BLaER1 treated with 17β-estradiol and CSF1 and Interleukin-3, amounts not matched to agents 10 nM and 100 nM (cell line): ENCODE measurements around the gene NSMF.

ENCODE experiments used
- H3K27ac ChIP-seq, 11 experiments: shearing (Covaris generic); formaldehyde crosslinking; 2 replicates each; pipeline ENCODE4 v1.8.1; 2022
- H3K27me3 ChIP-seq, 11 experiments: shearing (Covaris generic); formaldehyde crosslinking; 2 replicates each; pipeline ENCODE4 v1.8.1; 2022
- H3K36me3 ChIP-seq, 11 experiments: shearing (Covaris generic); formaldehyde crosslinking; 2 replicates each; pipeline ENCODE4 v1.8.1; 2022
- H3K4me1 ChIP-seq, 10 experiments: shearing (Covaris generic); formaldehyde crosslinking; 2 replicates each; pipeline ENCODE4 v1.8.1; 2022
- H3K4me2 ChIP-seq, 11 experiments: shearing (Covaris generic); formaldehyde crosslinking; 2 replicates each; pipeline ENCODE4 v1.8.1; 2022
- H3K4me3 ChIP-seq, 10 experiments: shearing (Covaris generic); formaldehyde crosslinking; 2 replicates each; pipeline ENCODE4 v1.8.1; 2022
- H3K9ac ChIP-seq, 11 experiments: shearing (Covaris generic); formaldehyde crosslinking; 2 replicates each; pipeline ENCODE4 v1.8.1; 2022
- H3K9me3 ChIP-seq, 11 experiments: shearing (Covaris generic); formaldehyde crosslinking; replicated peaks in 1 of 11; 2 replicates each; pipeline ENCODE4 v1.8.1; 2022
- H4K20me1 ChIP-seq, 11 experiments: shearing (Covaris generic); formaldehyde crosslinking; 2 replicates each; pipeline ENCODE4 v1.8.1; 2022
- Cebpa-rat ChIP-seq, 11 experiments: shearing (Covaris generic); IDR thresholded peaks; 2 replicates each; pipeline ENCODE4 v1.8.1; 2022

Gene NSMF

DNA sequence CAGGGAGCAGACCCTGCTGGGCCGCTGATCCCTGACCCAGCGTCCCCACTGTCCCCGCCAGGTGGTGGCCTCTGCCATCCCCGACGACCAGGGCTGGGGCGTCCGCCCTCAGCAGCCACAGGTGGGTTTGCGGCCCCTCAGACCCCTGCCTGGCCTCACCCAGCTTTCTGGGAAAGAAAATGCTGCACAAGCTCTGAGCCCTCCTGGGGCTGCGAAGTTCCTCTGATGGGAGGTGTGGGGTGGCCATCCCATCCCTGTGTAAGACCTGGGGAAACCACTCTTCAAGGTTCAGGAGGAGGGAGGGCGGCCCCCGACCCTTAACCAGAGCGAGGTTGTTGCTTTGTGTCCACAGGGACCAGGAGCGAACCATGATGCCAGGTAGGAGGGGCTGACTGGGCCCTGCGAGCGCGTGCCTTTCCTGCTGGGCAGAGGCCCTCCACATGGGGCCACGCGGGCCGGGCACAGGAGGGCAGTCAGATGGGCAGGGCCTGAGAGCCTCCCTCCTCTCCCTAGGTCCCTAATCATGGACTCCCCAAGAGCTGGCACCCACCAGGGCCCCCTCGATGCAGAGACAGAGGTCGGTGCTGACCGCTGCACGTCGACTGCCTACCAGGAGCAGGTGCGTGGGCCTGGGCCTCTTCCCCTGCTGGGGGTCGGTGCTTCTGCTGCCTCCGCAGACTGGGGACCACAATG, 28.3 kb downstream of the NSMF start:
- Histone ChIP-seq H4K20me1 (peaks cover 0 to 52% (median 15%) of the 10 kb centered on the region in 11 experiments; a peak in 13 of 22 replicates), H3K4me3 (peak overlapping the region in 3 of 10 experiments; percentile 18 to 32 (median 23); a peak in 4 of 20 replicates), H3K4me1 (peaks cover 46 to 95% (median 88%) of the 10 kb centered on the region in 10 experiments), H3K9ac (peak overlapping the region in 5 of 11 experiments; percentile 2 to 63 (median 19); a peak in 5 of 22 replicates), H3K4me2 (peak overlapping the region; percentile 81 to 95 (median 90)), H3K27ac (peak overlapping the region in 1 of 11 experiments; percentile 60; a peak in 2 of 22 replicates), H3K36me3 (no peaks in the 10 kb centered on the region), H3K9me3 (no peaks in the 10 kb centered on the region), H3K27me3 (peaks cover 0 to 51% (median 10%) of the 10 kb centered on the region in 11 experiments; a peak in 14 of 22 replicates)
- TF ChIP-seq Cebpa-rat (IDR thresholded peaks at IDR 0.05), result no peak

DNA sequence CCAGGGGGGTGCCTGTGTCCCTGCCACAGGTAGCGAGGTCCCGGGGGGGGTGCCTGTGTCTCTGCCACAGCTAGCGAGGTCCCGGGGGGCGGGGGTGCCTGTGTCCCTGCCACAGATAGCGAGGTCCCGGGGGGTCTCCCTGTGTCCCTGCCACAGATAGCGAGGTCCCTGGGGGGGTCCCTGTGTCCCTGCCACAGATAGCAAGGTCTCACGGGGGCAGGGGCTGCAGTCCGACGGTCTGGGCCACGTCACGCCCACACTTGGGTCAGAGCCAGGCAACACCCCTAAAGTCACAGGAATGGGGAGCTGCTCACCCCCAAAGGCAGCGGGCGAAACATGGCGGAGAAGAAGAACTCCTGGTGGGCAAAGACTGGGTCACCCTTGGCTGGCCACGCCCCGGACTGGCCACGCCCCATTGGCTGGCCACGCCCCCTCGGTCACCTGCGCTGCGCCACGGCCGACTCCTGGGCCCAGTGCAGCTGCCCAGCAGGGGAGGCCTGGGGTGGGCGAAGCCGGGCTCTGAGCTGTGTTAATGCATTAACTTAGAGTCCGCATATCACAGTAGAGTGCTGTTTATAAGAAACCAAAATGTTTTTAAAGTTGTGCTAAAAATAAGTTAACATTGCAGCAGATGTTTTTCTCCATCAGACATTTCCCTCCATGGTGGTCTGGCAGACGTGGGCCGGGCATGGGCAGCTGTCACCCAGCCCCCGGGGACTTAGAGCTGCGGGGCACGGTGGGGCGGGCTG, 29.0 kb downstream of the NSMF start:
- H3K9ac ChIP-seq, result peak overlapping the region in 8 of 11 experiments; percentile 2 to 63 (median 40); a peak in 10 of 22 replicates
- no peaks in the 10 kb centered on the region for H3K36me3 ChIP-seq
- H3K4me3 ChIP-seq, result peak overlapping the region in 9 of 10 experiments; percentile 8 to 56 (median 41); a peak in 15 of 20 replicates
- H3K9me3 ChIP-seq, result no peaks in the 10 kb centered on the region
- no peak for TF ChIP-seq Cebpa-rat (IDR thresholded peaks at IDR 0.05)
- peaks cover 42 to 95% (median 88%) of the 10 kb centered on the region in 10 experiments for H3K4me1 ChIP-seq
- peaks cover 0 to 45% (median 15%) of the 10 kb centered on the region in 11 experiments; a peak in 12 of 22 replicates for H4K20me1 ChIP-seq
- peak overlapping the region in 3 of 11 experiments; percentile 28 to 60 (median 29); a peak in 6 of 22 replicates for H3K27ac ChIP-seq
- peaks cover under 1 to 53% (median 10%) of the 10 kb centered on the region in 11 experiments; a peak in 18 of 22 replicates for H3K27me3 ChIP-seq
- H3K4me2 ChIP-seq, result peak overlapping the region; percentile 81 to 95 (median 90)

DNA sequence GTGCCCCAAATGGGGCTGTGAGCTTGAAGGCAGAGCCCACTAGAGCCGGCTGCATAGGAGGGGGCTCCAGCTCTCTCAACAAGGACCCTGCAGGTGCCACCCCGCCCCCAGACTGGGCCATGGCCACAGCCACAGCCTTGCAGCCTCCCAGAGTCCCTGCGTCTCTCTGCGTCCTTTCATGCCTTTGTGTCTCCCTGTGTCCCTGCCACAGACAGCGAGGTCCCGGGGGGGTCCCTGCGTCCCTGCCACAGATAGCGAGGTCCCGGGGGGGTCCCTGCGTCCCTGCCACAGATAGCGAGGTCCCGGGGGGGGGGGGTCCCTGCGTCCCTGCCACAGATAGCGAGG, 29.6 kb downstream of the NSMF start:
- H3K27me3 ChIP-seq, result peaks cover 7 to 53% (median 16%) of the 10 kb centered on the region in 11 experiments; a peak in 20 of 22 replicates
- H3K9ac ChIP-seq, result peak overlapping the region in 5 of 11 experiments; percentile 15 to 63 (median 41); a peak in 4 of 22 replicates
- H3K4me2 ChIP-seq, result peak overlapping the region; percentile 81 to 95 (median 90)
- peaks cover 42 to 95% (median 88%) of the 10 kb centered on the region in 10 experiments for H3K4me1 ChIP-seq
- no peaks in the 10 kb centered on the region for H3K9me3 ChIP-seq
- H3K4me3 ChIP-seq, result peak overlapping the region in 5 of 10 experiments; percentile 8 to 56 (median 41); a peak in 5 of 20 replicates
- no peak for TF ChIP-seq Cebpa-rat (IDR thresholded peaks at IDR 0.05)
- no peaks in the 10 kb centered on the region for H3K36me3 ChIP-seq
- peaks cover 0 to 38% (median 15%) of the 10 kb centered on the region in 11 experiments; a peak in 13 of 22 replicates for H4K20me1 ChIP-seq
- H3K27ac ChIP-seq, result peak overlapping the region in 2 of 11 experiments; percentile 29 to 60; a peak in 3 of 22 replicates

DNA sequence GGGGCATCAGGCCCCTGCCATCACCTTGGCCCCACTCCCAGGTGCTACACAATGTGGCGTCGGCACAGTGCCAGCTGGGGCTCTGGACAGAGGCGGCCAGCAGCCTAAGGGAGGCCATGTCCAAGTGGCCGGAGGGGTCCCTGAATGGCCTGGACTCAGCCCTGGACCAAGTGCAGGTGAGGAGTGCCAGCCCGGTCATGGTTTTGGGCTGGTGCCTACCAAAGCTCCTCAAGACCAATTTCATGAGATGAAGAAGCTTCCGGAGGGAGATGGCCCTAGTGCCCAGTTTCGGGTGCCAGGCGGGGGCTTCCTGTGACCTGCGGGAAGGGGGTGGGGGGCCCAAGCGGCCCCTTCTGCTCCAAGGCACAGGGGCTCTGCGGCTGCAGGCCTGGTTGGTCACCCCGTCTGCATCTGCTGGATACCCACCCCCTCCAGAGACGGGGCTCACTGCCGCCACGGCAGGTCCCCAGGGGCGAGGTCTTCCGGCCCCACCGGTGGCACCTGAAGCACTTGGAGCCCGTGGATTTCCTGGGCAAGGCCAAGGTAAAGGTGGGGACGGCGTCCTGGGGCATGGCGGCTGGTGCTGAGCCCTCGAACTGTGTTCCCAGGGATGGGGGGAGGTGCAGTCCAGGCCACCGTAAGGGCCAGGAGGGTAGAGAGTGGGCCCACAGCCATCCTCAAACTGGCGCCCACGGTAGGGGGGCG, 30.1 kb downstream of the NSMF start:
- Histone ChIP-seq H3K9me3 (no peaks in the 10 kb centered on the region), H3K27ac (0 out of 22 replicates have a peak overlapping the region, but pooled peaks of 1 of the 11 experiments have one; percentile 7), H3K4me1 (peaks cover 45 to 95% (median 87%) of the 10 kb centered on the region in 10 experiments), H3K27me3 (peaks cover 12 to 54% (median 22%) of the 10 kb centered on the region in 11 experiments), H3K36me3 (no peaks in the 10 kb centered on the region), H3K4me3 (peak overlapping the region in 1 of 10 experiments; percentile 18; a peak in 2 of 20 replicates), H3K9ac (peak overlapping the region in 4 of 11 experiments; percentile 15 to 63 (median 33); a peak in 3 of 22 replicates), H3K4me2 (peak overlapping the region; percentile 81 to 95 (median 90)), H4K20me1 (peaks cover 0 to 33% (median 15%) of the 10 kb centered on the region in 11 experiments; a peak in 13 of 22 replicates)
- no peak for TF ChIP-seq Cebpa-rat (IDR thresholded peaks at IDR 0.05)

DNA sequence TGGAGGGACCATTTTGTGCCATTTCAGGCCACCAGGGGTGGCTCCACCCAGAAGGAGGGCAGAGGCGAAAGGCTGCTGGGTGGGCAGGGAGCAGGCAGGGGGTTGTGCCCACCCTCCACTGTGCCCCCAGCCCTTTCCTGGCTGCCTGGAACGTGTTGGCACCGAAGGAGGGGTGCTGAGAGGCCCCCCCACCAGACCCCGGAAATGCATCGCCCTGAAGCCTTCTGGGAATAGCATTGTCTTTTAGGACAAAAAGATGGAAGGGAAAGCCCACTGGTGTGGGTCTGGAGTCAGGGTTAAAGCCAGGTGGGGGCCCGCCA, 30.9 kb downstream of the NSMF start:
- Histone ChIP-seq H3K36me3 (no peaks in the 10 kb centered on the region), H3K4me1 (peaks cover 51 to 95% (median 87%) of the 10 kb centered on the region in 10 experiments), H4K20me1 (peaks cover 0 to 33% (median 15%) of the 10 kb centered on the region in 11 experiments; a peak in 13 of 22 replicates), H3K9me3 (no peaks in the 10 kb centered on the region), H3K4me3 (no peak overlapping the region), H3K27me3 (peaks cover 19 to 61% (median 29%) of the 10 kb centered on the region in 11 experiments), H3K4me2 (peak overlapping the region in 8 of 11 experiments; percentile 35 to 74 (median 56); a peak in 14 of 22 replicates), H3K27ac (no peak overlapping the region), H3K9ac (no peak overlapping the region)
- TF ChIP-seq Cebpa-rat (IDR thresholded peaks at IDR 0.05), result no peak

DNA sequence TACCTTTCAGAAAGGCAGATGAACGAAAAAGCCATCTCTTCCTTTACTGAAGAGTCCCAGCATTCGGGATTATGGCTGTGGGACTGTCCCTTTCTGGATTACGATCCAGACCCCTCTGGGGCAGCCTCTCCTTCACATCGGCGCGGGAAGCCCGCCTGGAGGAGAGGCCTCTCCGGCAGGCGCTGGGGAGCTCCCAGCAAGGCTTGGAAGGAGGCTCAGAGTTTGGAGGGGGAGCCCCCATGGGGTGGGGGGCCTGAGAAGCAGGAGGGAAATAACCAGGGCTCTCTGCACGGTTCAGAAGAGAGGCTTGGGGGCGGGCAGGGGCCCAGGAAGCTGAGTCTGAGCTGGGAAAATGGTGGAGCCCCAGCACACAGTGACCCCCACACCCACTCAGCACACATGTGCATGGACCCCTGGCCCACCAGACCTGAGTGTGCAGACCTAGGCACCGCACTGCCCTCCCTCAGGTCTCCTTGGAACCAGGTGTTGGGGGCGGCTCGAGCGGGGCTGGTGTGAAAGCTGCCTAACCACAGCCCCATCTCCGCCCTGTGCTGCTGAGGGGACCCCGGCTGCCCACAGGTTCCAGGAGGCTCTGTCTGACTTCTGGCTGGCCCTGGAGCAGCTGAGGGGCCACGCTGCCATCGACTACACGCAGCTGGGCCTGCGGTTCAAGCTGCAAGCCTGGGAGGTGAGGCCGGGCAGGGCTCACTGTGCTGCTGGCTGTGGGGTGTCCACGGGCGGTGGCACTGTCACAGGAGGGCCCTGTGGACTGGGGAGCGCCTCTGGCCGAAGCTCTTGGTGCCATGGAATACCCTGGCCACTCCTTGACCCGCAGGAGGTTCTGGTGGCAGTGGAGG, 31.5 kb downstream of the NSMF start:
- Histone ChIP-seq H4K20me1 (peaks cover 0 to 33% (median 15%) of the 10 kb centered on the region in 11 experiments; a peak in 13 of 22 replicates), H3K36me3 (no peaks in the 10 kb centered on the region), H3K27ac (no peak overlapping the region), H3K9me3 (no peaks in the 10 kb centered on the region), H3K27me3 (peaks cover 24 to 66% (median 35%) of the 10 kb centered on the region in 11 experiments), H3K4me2 (peak overlapping the region in 8 of 11 experiments; percentile 35 to 74 (median 56); a peak in 15 of 22 replicates), H3K4me3 (no peak overlapping the region), H3K9ac (no peak overlapping the region), H3K4me1 (peaks cover 51 to 89% (median 82%) of the 10 kb centered on the region in 10 experiments)
- TF ChIP-seq Cebpa-rat (IDR thresholded peaks at IDR 0.05), result no peak

DNA sequence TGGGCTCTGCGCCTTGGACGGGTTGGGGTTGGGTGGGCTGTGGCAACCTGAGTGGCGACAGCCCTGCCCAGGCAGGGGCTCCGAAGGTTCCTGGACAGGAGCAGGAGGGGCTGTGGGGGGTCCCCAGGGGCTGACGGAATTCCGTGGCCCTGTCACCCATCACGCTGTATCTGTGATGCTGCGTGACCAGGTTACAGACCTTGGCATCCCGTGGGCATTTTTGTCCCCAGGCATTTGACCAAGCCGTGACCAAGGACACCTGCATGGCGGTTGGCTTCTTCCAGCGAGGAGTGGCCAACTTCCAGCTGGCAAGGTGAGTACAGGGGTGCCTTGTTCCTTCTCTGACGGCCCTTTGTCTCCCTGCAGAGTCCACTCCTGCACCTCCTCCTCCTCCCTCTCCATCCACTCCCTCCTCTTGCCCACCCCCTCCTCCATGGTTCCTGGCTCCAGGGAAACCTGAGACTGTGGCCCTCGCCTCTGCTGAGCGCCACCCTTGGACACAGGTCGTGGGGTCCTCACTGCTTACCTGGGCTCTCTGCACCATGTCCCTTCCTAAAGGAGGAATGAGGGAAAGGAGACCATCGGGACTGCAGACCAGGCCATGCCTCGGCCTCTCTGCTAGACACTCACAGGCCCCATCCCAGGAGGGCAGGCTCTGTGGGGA, 33.0 kb downstream of the NSMF start:
- Histone ChIP-seq H4K20me1 (peaks cover 0 to 24% (median 10%) of the 10 kb centered on the region in 11 experiments; a peak in 13 of 22 replicates), H3K4me2 (peak overlapping the region in 8 of 11 experiments; percentile 26 to 100 (median 51); a peak in 14 of 22 replicates), H3K27me3 (peaks cover 25 to 64% (median 32%) of the 10 kb centered on the region in 11 experiments), H3K9ac (no peak overlapping the region), H3K4me1 (peaks cover 56 to 87% (median 80%) of the 10 kb centered on the region in 10 experiments), H3K27ac (no peak overlapping the region), H3K4me3 (no peak overlapping the region), H3K36me3 (no peaks in the 10 kb centered on the region), H3K9me3 (no peaks in the 10 kb centered on the region)
- no peak for TF ChIP-seq Cebpa-rat (IDR thresholded peaks at IDR 0.05)
